PC-9 (cell line): ENCODE measurements around the gene CFAP97. TPM values are rescaled to one million over a fixed set of nuclear protein-coding genes. Genes with fewer than 3 reads are reported as not detected.

Experiments
- BruUV-seq: library from RNA; stranded (reverse); fragments of 400-500 nt; replicated peaks from 2 replicates; lab custom pipeline; 2021; lab: Mats Ljungman, UMichigan
- CTCF ChIA-PET: fragments of 300-600 bp; sonication (Branson Sonifier 250); formaldehyde crosslinking; loops from one replicate; lab custom pipeline; 2022; ENCODE audit warnings: antibody characterized with exemption; lab: Charles Lee
- POLR2A ChIA-PET: fragments of 300-600 bp; sonication (Branson Sonifier 250); formaldehyde crosslinking; loops from one replicate; lab custom pipeline; 2022; ENCODE audit warnings: antibody characterized with exemption; ENCODE audit not compliant: unreplicated experiment; lab: Charles Lee
- DNase-seq, 2 experiments: peaks; one replicate each; pipeline versions ENCODE4 v3.0.0 to v3.0.0-alpha.2; 2015 to 2022; ENCODE audit warnings: mixed read lengths in 1 of 2
- H2AFZ ChIP-seq: fragments of 200-600 bp; sonication (generic); 2 replicates; pipeline ENCODE4 v1.8.1; 2017; ENCODE audit warnings: antibody characterized with exemption
- H3F3A ChIP-seq: fragments of 200-600 bp; sonication (generic); 2 replicates; pipeline ENCODE4 v1.8.1; 2017; ENCODE audit warnings: antibody characterized with exemption, mild to moderate bottlenecking, low read depth; ENCODE audit not compliant: insufficient read depth
- H3K27ac ChIP-seq: fragments of 200-600 bp; sonication (generic); 2 replicates; pipeline ENCODE4 v1.6.1; 2016; ENCODE audit warnings: mixed run types
- H3K27me3 ChIP-seq: fragments of 200-600 bp; sonication (generic); 2 replicates; pipeline ENCODE4 v1.6.1; 2016; ENCODE audit warnings: low read depth, mixed run types; ENCODE audit not compliant: insufficient read depth
- H3K36me3 ChIP-seq: fragments of 200-600 bp; sonication (generic); 2 replicates; pipeline ENCODE4 v1.6.1; 2016; ENCODE audit warnings: low read depth, mixed run types
- H3K4me1 ChIP-seq: fragments of 200-600 bp; sonication (generic); replicated peaks from 2 replicates; pipeline ENCODE4 v1.6.1; 2016; ENCODE audit warnings: mixed run types; ENCODE audit not compliant: insufficient read depth
- H3K4me2 ChIP-seq: fragments of 200-600 bp; sonication (generic); 2 replicates; pipeline ENCODE4 v1.6.1; 2017; ENCODE audit warnings: mixed run types
- H3K4me3 ChIP-seq: fragments of 200-600 bp; sonication (generic); 2 replicates; pipeline ENCODE4 v1.6.1; 2016; ENCODE audit warnings: mixed run types
- H3K79me2 ChIP-seq: fragments of 200-600 bp; sonication (generic); 2 replicates; pipeline ENCODE4 v1.6.1; 2017; ENCODE audit warnings: low read depth, mixed run types
- H3K9me2 ChIP-seq: fragments of 200-600 bp; sonication (generic); 2 replicates; pipeline ENCODE4 v1.8.1; 2017; ENCODE audit warnings: mild to moderate bottlenecking; ENCODE audit not compliant: insufficient read depth
- H3K9me3 ChIP-seq: fragments of 200-600 bp; sonication (generic); 2 replicates; pipeline ENCODE4 v1.8.1; 2016; ENCODE audit warnings: low read depth; ENCODE audit not compliant: insufficient read depth
- H4K20me1 ChIP-seq: fragments of 200-600 bp; sonication (generic); 2 replicates; pipeline ENCODE4 v1.8.1; 2017; ENCODE audit not compliant: insufficient read depth
- EZH2 ChIP-seq: fragments of 200-600 bp; sonication (generic); IDR thresholded peaks from 2 replicates; pipeline ENCODE4 v1.8.0; 2017; ENCODE audit warnings: antibody characterized with exemption, low read depth
- intact Hi-C: fragments of 100-400 bp; cut with micrococcal nuclease; formaldehyde crosslinking; loops from one replicate; pipeline ENCODE4 v1.10.0; 2022; ENCODE audit not compliant: unreplicated experiment
- total RNA-seq: library from RNA; stranded (reverse); gene quantifications from 2 replicates; pipeline ENCODE4 v1.2.3, GENCODE V29; 2021
- TF ChIP-seq, protein P1 (sequence below): fragments of 200-600 bp; sonication (generic); conservative IDR thresholded peaks from 2 replicates; pipeline ENCODE4 v1.6.1; 2017; ENCODE audit warnings: mixed run types, antibody characterized with exemption, mild to moderate bottlenecking, moderate library complexity

The CFAP97 gene
- total RNA-seq, 1 experiment from 2014 or later = 48.2 TPM

DNA sequence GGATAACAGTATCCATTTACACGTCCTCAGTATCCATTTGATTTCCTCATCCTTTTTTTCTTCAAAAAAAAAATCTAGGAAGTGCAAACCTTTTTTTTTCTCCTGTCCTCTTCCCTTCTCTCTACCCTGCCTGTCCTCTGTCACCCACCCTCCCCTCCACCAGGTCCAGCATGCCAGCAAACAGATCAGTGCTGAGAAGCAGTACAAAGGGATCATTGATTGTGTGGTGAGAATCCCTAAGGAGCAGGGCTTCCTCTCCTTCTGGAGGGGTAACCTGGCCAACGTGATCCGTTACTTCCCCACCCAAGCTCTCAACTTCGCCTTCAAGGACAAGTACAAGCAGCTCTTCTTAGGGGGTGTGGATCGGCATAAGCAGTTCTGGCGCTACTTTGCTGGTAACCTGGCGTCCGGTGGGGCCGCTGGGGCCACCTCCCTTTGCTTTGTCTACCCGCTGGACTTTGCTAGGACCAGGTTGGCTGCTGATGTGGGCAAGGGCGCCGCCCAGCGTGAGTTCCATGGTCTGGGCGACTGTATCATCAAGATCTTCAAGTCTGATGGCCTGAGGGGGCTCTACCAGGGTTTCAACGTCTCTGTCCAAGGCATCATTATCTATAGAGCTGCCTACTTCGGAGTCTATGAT is 59.1 kb downstream of the CFAP97 start:
- intact Hi-C loops = loop anchor here (10.0 kb wide), 1 partner anchor 890 kb away; no protein-coding TSS in a partner anchor
- CTCF ChIA-PET = no interaction called here
- no peak for DNase-seq

DNA sequence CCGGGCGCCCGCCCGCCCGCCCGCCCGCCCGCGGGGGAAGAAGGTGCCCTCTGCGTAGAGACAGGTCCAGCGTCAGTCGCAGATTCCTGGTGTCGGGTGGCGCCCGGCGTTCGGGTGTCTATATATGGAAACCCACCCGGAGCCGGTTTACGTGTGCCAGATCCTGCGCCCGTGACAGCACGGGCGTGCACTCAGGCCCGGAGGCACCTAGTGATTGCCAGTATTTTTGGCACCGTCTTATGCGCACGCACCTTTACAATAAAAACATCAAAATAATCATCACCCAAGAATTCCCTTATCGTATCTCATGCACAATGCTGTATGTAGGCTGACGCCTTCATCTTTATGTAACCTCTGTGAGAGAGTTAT is 60.2 kb downstream of the CFAP97 start:
- Histone ChIP-seq H3K9me3 (no peaks in the 10 kb centered on the region), H3K4me2 (peak overlapping the region; percentile 90), H3K27ac (no peak overlapping the region), H3K79me2 (peaks cover 5% of the 10 kb centered on the region; the same call in 1 of the 2 replicates), H2AFZ (peak overlapping the region; percentile 75; the same call in 1 of the 2 replicates), H3K36me3 (no peaks in the 10 kb centered on the region), H3K9me2 (no peaks in the 10 kb centered on the region), H3F3A (no peaks in the 10 kb centered on the region), H4K20me1 (no peaks in the 10 kb centered on the region), H3K4me1 (peaks cover 8% of the 10 kb centered on the region; the same call in 1 of the 2 replicates), H3K27me3 (no peaks in the 10 kb centered on the region), H3K4me3 (peak overlapping the region; percentile 71)
- DNase-seq = peak; percentile 35 to 52
- ChIA-PET POLR2A (interaction anchor here (0.6 to 1.1 kb wide), 4 partner anchors 31 to 160 kb away, joined by 3 to 12 read pairs (median 4); no protein-coding TSS in a partner anchor), CTCF (no interaction called here)
- no TSS peak for BruUV-seq
- no peak for TF ChIP-seq EZH2
- TF ChIP-seq, protein P1, sequence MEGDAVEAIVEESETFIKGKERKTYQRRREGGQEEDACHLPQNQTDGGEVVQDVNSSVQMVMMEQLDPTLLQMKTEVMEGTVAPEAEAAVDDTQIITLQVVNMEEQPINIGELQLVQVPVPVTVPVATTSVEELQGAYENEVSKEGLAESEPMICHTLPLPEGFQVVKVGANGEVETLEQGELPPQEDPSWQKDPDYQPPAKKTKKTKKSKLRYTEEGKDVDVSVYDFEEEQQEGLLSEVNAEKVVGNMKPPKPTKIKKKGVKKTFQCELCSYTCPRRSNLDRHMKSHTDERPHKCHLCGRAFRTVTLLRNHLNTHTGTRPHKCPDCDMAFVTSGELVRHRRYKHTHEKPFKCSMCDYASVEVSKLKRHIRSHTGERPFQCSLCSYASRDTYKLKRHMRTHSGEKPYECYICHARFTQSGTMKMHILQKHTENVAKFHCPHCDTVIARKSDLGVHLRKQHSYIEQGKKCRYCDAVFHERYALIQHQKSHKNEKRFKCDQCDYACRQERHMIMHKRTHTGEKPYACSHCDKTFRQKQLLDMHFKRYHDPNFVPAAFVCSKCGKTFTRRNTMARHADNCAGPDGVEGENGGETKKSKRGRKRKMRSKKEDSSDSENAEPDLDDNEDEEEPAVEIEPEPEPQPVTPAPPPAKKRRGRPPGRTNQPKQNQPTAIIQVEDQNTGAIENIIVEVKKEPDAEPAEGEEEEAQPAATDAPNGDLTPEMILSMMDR = no peak
- intact Hi-C loops = loop anchor here (10.0 kb wide), 1 partner anchor 891 kb away; no protein-coding TSS in a partner anchor

More for the DNA sequence above, 59.1 kb downstream of the CFAP97 start:
- H4K20me1 ChIP-seq = no peaks in the 10 kb centered on the region
- no peaks in the 10 kb centered on the region for H3K36me3 ChIP-seq
- no peak for TF ChIP-seq EZH2
- TF ChIP-seq, protein P1 = no peak
- H2AFZ ChIP-seq = no peak overlapping the region
- no TSS peak for BruUV-seq
- no peaks in the 10 kb centered on the region for H3F3A ChIP-seq
- POLR2A ChIA-PET = no interaction called here
- H3K9me3 ChIP-seq = no peaks in the 10 kb centered on the region
- H3K4me2 ChIP-seq = peak overlapping the region; percentile 90; the same call in 1 of the 2 replicates
- H3K27ac ChIP-seq = no peak overlapping the region
- H3K27me3 ChIP-seq = no peaks in the 10 kb centered on the region
- no peak overlapping the region for H3K4me3 ChIP-seq
- H3K9me2 ChIP-seq = no peaks in the 10 kb centered on the region
- H3K4me1 ChIP-seq = peaks cover 8% of the 10 kb centered on the region; the same call in 1 of the 2 replicates
- H3K79me2 ChIP-seq = peaks cover 5% of the 10 kb centered on the region; the same call in 1 of the 2 replicates

DNA sequence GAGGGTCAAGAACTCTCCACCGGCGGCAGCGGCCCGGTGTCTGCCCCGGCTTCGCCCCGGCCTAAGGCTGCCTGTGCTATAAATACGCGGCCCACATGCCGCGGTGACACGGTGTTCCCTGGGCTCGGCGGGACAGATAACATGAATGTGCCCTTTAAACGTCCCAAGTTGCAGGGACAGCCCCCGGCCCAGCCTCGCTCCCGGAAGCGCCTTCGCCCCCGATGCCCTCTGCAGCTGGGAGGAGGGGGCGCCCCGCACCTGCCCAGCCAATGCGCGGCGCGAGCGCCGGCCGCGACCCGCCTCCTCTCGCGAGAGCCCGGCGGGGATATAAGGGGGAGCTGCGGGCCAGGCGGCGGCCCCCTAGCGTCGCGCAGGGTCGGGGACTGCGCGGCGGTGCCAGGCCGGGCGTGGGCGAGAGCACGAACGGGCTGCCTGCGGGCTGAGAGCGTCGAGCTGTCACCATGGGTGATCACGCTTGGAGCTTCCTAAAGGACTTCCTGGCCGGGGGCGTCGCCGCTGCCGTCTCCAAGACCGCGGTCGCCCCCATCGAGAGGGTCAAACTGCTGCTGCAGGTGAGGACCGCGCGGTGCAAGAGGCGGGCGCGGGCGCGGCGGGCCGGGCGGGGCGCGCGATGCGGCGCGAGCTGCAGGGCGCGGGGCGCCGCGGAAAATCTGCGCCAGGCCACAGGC is 60.7 kb downstream of the CFAP97 start, which contains the start of gene SLC25A4:
SLC25A4 (plus strand) TSS at position 355 of the 689 bp plus-strand sequence; CDS start at position 462, 107 bp downstream.
- CTCF ChIA-PET = interaction anchor here (0.5 to 0.8 kb wide), 2 partner anchors 9 to 288 kb away, joined by 5 to 6 read pairs; no protein-coding TSS in a partner anchor
- H2AFZ ChIP-seq = peak within 1 kb of the TSS; percentile 92
- intact Hi-C loops = loop anchor here (10.0 kb wide), 1 partner anchor 892 kb away; no protein-coding TSS in a partner anchor
- H3K36me3 ChIP-seq = no peaks in the 10 kb centered on the region
- H3K27me3 ChIP-seq = no peaks in the 10 kb centered on the region
- H3K4me2 ChIP-seq = peak within 1 kb of the TSS; percentile 90
- no peak for TF ChIP-seq EZH2
- TF ChIP-seq, protein P1 = no peak; the same call in 1 of the 2 replicates
- BruUV-seq = no TSS peak
- POLR2A ChIA-PET = interaction anchor here (0.5 to 1.1 kb wide), 6 partner anchors 31 to 329 kb away, joined by 3 to 12 read pairs (median 4); no protein-coding TSS in a partner anchor
- H4K20me1 ChIP-seq = no peaks in the 10 kb centered on the region
- H3K79me2 ChIP-seq = peaks cover 5% of the 10 kb centered on the region; the same call in 1 of the 2 replicates
- no peaks in the 10 kb centered on the region for H3F3A ChIP-seq
- H3K27ac ChIP-seq = no peak within 1 kb of the TSS
- no peaks in the 10 kb centered on the region for H3K9me2 ChIP-seq
- peak; percentile 37 to 81 for DNase-seq
- no peaks in the 10 kb centered on the region for H3K9me3 ChIP-seq
- H3K4me1 ChIP-seq = peaks cover 8% of the 10 kb centered on the region; the same call in 1 of the 2 replicates
- H3K4me3 ChIP-seq = peak within 1 kb of the TSS; percentile 71
